Stomach (tissue), 9 donors: Measurements from ENCODE around the gene PPFIA1. TPM values are rescaled to one million over a fixed set of nuclear protein-coding genes. Genes with fewer than 3 reads are reported as not detected.

ENCODE experiments used
- DNase-seq, 2 donors: peaks; one replicate each; pipeline versions ENCODE4 v3.0.0 to v3.0.0-alpha.2; 2013 to 2019
- H3K27ac ChIP-seq, 5 donors: fragments of 200-600 bp in 4 of 5; sonication (generic) in 4 of 5; one replicate each; pipeline ENCODE4 v1.5.1; 2013 to 2019; ENCODE audit warnings: mild to moderate bottlenecking in 1 of 5, moderate library complexity in 1 of 5
- H3K27me3 ChIP-seq, 3 donors: fragments of 200-600 bp; sonication (generic); one replicate each; pipeline ENCODE4 v1.5.1; 2017 to 2019; ENCODE audit warnings: mixed run types in 1 of 3
- H3K36me3 ChIP-seq, 4 donors: fragments of 200-600 bp; sonication (generic); 1 replicate in 3 of 4; 2 replicates in 1 of 4; pipeline ENCODE4 v1.5.1; 2016 to 2019
- H3K4me1 ChIP-seq, 4 donors: fragments of 200-600 bp; sonication (generic); one replicate each; pipeline ENCODE4 v1.5.1; 2016 to 2019
- H3K4me3 ChIP-seq, 4 donors: fragments of 200-600 bp; sonication (generic) in 3 of 4; one replicate each; pipeline ENCODE4 v1.5.1; 2016 to 2019; ENCODE audit warnings: mild to moderate bottlenecking in 1 of 4
- H3K9me3 ChIP-seq, 4 donors: fragments of 200-600 bp; sonication (generic); one replicate each; pipeline ENCODE4 v1.5.1; 2016 to 2019
- EP300 ChIP-seq: sonication (generic); formaldehyde crosslinking; IDR thresholded peaks from one replicate; pipeline ENCODE4 v1.6.1; 2017; ENCODE audit warnings: antibody characterized with exemption
- POLR2A ChIP-seq, 4 donors: fragments of 450-650 bp; IDR thresholded peaks; one replicate each; pipeline ENCODE4 v1.6.1; 2016; ENCODE audit warnings: antibody characterized with exemption in 4 of 4, control low read depth in 2 of 4, mild to moderate bottlenecking in 1 of 4, moderate library complexity in 1 of 4
- POLR2AphosphoS5 ChIP-seq, 3 donors: sonication (generic); formaldehyde crosslinking; IDR thresholded peaks; one replicate each; pipeline ENCODE4 v1.6.1; 2016; ENCODE audit warnings: antibody characterized with exemption in 3 of 3
- WGBS, 5 donors: extraction: QIAGEN DNeasy Blood & Tissue Kit in 3 of 5; methylation state at CpG; one replicate each; pipeline versions ENCODE4 v1.1.5 to v1.1.7; 2013 to 2018; 5-methylcytosine and 5-hydroxymethylcytosine counted together
- intact Hi-C: fragments of 100-400 bp; cut with DNase I; formaldehyde crosslinking; loops from one replicate; pipeline ENCODE4 v1.15.1; 2023; ENCODE audit warnings: low total_unique reads
- polyA plus RNA-seq, 3 donors: library from polyadenylated mRNA; stranded (reverse); fragments of 200-250 nt; gene quantifications; one replicate each; pipeline ENCODE4 v1.2.3, GENCODE V29; 2013
- total RNA-seq, 5 donors: library from RNA; depleted of rRNA; stranded (reverse); fragments of >200 nt; gene quantifications; one replicate each; pipeline versions ENCODE4 v1.1.0 to v1.2.3, GENCODE V29; 2014 to 2016
- TF ChIP-seq, protein P1 (sequence below), 7 experiments: fragments of 450-650 bp in 4 of 7; fragments of 200-600 bp in 3 of 7; sonication (generic) in 3 of 7; IDR thresholded peaks; one replicate each; pipeline ENCODE4 v1.5.1; 2016 to 2019; ENCODE audit warnings: antibody characterized with exemption in 7 of 7, control low read depth in 2 of 7, mild to moderate bottlenecking in 1 of 7
- donor health status: healthy with polysubstance abuse.
- donor health status: Bipolar disorder and iron deficiency.
- donor health status: healthy.

The PPFIA1 gene
- total and polyA plus RNA-seq, 8 donors: 10.8 to 108 (median 35.5) TPM

- intact Hi-C loops: no loop called here
- no peak overlapping the region for H3K4me3 ChIP-seq
- no peaks in the 10 kb centered on the region for H3K9me3 ChIP-seq
- H3K36me3 ChIP-seq: peaks cover under 1 to 40% (median 22%) of the 10 kb centered on the region in 4 donors
- WGBS, 5 donors: 75 to 90% (median 86%) methylated on average over 10 of the region's 10 CpGs
- H3K4me1 ChIP-seq: peaks cover 0 to 48% (median 11%) of the 10 kb centered on the region in 4 donors
- no peak for DNase-seq
- no peak for TF ChIP-seq POLR2A (IDR thresholded peaks at IDR 0.05)
- no peak for TF ChIP-seq POLR2AphosphoS5 (IDR thresholded peaks at IDR 0.05)
- TF ChIP-seq, protein P1, sequence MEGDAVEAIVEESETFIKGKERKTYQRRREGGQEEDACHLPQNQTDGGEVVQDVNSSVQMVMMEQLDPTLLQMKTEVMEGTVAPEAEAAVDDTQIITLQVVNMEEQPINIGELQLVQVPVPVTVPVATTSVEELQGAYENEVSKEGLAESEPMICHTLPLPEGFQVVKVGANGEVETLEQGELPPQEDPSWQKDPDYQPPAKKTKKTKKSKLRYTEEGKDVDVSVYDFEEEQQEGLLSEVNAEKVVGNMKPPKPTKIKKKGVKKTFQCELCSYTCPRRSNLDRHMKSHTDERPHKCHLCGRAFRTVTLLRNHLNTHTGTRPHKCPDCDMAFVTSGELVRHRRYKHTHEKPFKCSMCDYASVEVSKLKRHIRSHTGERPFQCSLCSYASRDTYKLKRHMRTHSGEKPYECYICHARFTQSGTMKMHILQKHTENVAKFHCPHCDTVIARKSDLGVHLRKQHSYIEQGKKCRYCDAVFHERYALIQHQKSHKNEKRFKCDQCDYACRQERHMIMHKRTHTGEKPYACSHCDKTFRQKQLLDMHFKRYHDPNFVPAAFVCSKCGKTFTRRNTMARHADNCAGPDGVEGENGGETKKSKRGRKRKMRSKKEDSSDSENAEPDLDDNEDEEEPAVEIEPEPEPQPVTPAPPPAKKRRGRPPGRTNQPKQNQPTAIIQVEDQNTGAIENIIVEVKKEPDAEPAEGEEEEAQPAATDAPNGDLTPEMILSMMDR (IDR thresholded peaks at IDR 0.05): no peak
- TF ChIP-seq EP300: no peak
- peak overlapping the region in 1 of 5 donors; percentile 8 for H3K27ac ChIP-seq
- no peaks in the 10 kb centered on the region for H3K27me3 ChIP-seq
Measured at GRCh38 chr11:70314730-70315129, 44.2 kb downstream of the PPFIA1 start.

DNA sequence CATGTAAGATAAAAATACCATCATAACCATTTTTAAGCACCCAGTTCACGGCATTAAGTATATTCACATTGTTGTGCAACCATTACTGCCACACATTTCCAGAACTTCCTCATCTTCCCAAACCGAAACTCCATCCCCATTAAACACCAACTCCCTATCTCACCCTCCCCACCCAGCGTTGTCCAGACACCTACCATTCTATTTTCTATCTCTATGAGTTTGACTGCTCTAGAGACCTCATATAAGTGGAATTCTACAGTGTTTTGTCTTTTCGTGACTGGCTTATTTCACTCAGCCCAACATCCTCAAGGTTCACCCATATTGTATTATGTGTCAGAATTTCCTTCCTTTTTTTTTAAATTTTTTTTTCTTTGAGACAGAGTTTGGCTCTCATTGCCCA is 45.2 kb downstream of the PPFIA1 start:
- no peaks in the 10 kb centered on the region for H3K27me3 ChIP-seq
- 86 to 92% (median 88%) methylated on average over 4 of the region's 4 CpGs for WGBS, 5 donors
- H3K4me1 ChIP-seq: peaks cover 0 to 48% (median 11%) of the 10 kb centered on the region in 4 donors
- H3K4me3 ChIP-seq: no peak overlapping the region
- no peaks in the 10 kb centered on the region for H3K9me3 ChIP-seq
- TF ChIP-seq EP300 (no peak), POLR2AphosphoS5 (IDR thresholded peaks at IDR 0.05) (no peak), POLR2A (IDR thresholded peaks at IDR 0.05) (no peak)
- TF ChIP-seq, protein P1 (IDR thresholded peaks at IDR 0.05): no peak
- peaks cover 6 to 50% (median 29%) of the 10 kb centered on the region in 4 donors for H3K36me3 ChIP-seq
- H3K27ac ChIP-seq: peak overlapping the region in 1 of 5 donors; percentile 12
- no peak for DNase-seq
- intact Hi-C loops: no loop called here

DNA sequence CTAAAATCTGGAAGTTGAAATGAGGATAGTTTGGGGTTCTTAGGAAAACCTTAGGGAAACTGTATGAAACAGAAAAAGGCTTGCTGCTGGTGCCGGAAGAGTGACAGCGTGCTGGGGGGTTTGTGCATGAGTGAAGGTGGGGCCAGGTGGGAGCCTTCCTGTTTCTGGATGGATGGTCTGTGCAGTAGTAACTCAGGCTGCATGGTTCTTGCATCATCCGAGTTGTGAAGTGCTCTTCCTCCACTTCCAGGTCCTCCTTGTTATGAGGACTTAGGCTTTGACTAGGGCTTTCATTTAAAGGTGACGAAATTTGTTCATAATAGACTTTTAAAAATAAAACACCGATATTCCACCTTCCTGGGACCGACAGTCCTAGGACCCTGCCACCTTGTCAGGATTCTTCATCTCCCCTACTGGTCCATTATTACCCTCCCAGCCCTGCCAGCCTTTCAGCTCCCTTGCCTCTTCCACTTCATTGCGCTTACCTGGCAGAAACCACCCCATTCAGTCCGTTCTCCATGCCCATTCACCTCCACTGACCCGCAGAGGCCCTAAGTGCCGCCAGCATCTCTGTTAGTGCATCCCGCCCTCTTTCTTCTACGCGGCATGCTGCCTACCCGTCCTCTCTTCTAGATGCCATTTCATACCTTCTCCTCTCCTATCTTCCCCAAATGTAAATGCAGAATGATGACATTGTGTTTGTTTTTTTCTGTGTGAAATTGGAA is 47.3 kb downstream of the PPFIA1 start:
- no peaks in the 10 kb centered on the region for H3K9me3 ChIP-seq
- H3K27me3 ChIP-seq: no peaks in the 10 kb centered on the region
- peaks cover 6 to 61% (median 44%) of the 10 kb centered on the region in 4 donors for H3K36me3 ChIP-seq
- H3K4me3 ChIP-seq: no peak overlapping the region
- H3K27ac ChIP-seq: no peak overlapping the region
- no peak for DNase-seq
- 91 to 98% (median 95%) methylated on average over 14 of the region's 14 CpGs for WGBS, 5 donors
- intact Hi-C loops: no loop called here
- H3K4me1 ChIP-seq: peaks cover 0 to 33% (median 6%) of the 10 kb centered on the region in 4 donors
- TF ChIP-seq, protein P1 (IDR thresholded peaks at IDR 0.05): no peak
- TF ChIP-seq POLR2A (IDR thresholded peaks at IDR 0.05): no peak
- no peak for TF ChIP-seq POLR2AphosphoS5 (IDR thresholded peaks at IDR 0.05)
- TF ChIP-seq EP300: no peak

GRCh38 chr11:70319396-70320076 is 49.0 kb downstream of the PPFIA1 start:
- Histone ChIP-seq H3K4me3 (no peak overlapping the region), H3K27me3 (no peaks in the 10 kb centered on the region), H3K4me1 (peaks cover 0 to 32% (median 0%) of the 10 kb centered on the region in 4 donors), H3K27ac (no peak overlapping the region), H3K36me3 (peaks cover 7 to 71% (median 57%) of the 10 kb centered on the region in 4 donors), H3K9me3 (no peaks in the 10 kb centered on the region)
- TF ChIP-seq EP300 (no peak), POLR2AphosphoS5 (IDR thresholded peaks at IDR 0.05) (no peak), POLR2A (IDR thresholded peaks at IDR 0.05) (no peak)
- TF ChIP-seq, protein P1 (IDR thresholded peaks at IDR 0.05): no peak
- intact Hi-C loops: no loop called here
- WGBS, 5 donors: 72 to 89% (median 87%) methylated on average over 10 of the region's 10 CpGs
- no peak for DNase-seq
